ENCODE results near the gene GPR84. TPM values are rescaled to one million over a fixed set of nuclear protein-coding genes. Genes with fewer than 3 reads are reported as not detected.
A peak's percentile ranks its signal among the peaks of the same experiment; 100 is the strongest.
"Not testable (repeated sequence)": the region's sequence is repeated elsewhere in the genome, so short reads cannot be mapped to it uniquely, and the experiment has no call there.

GPR84 gene
- polyA plus RNA-seq, 1 donor (not counting 4 experiments of a cell fraction or from before 2014, with no cell fraction given) = 0.12 TPM

- Histone ChIP-seq H3K79me2 (ENCODE audit: control insufficient read depth, insufficient read depth, low read length) (peaks cover 52% of the 10 kb centered on the region), H3K4me1 (ENCODE audit: control insufficient read depth, extremely low read depth, insufficient read depth, low read length) (peaks cover 20% of the 10 kb centered on the region), H3K27ac (ENCODE audit: control insufficient read depth, insufficient read depth, low read length) (no peak overlapping the region), H3K9me1 (ENCODE audit: control insufficient read depth, extremely low read depth, insufficient read depth, low read length) (no peaks in the 10 kb centered on the region), H3K9ac (ENCODE audit: control insufficient read depth, extremely low read depth, insufficient read depth, low read length) (no peak overlapping the region), H2AFZ (ENCODE audit: control insufficient read depth, low read length) (no peak overlapping the region), H3K9me3 (ENCODE audit: control insufficient read depth, low read depth, low read length) (no peaks in the 10 kb centered on the region), H3K36me3 (ENCODE audit: control insufficient read depth in 2 of 2, extremely low read depth in 1 of 2, insufficient read depth in 2 of 2, low read length in 2 of 2) (peaks cover 3 to 10% of the 10 kb centered on the region in 2 experiments), H4K20me1 (ENCODE audit: control insufficient read depth, extremely low read depth, insufficient read depth, low read length) (no peaks in the 10 kb centered on the region), H3K27me3 (ENCODE audit: control insufficient read depth, extremely low read depth, insufficient read depth, low read length) (no peaks in the 10 kb centered on the region), H3K4me2 (ENCODE audit: control insufficient read depth, extremely low read depth, insufficient read depth, low read depth, low read length) (no peak overlapping the region), H3K4me3 (ENCODE audit: control insufficient read depth in 2 of 3, extremely low read depth in 1 of 3, insufficient read depth in 2 of 3, low read depth in 1 of 3, low read length in 3 of 3) (no peak overlapping the region)
- no peak for DNase-seq (ENCODE audit: low read depth, low spot score)
- TF ChIP-seq CTCF (optimal IDR thresholded peaks at IDR 0.05 in 1 of 3, IDR thresholded peaks at IDR 0.05 in 1 of 3, conservative IDR thresholded peaks at IDR 0.05 in 1 of 3; ENCODE audit: extremely low read depth in 1 of 3, insufficient read depth in 2 of 3, low read length in 3 of 3) (no peak), EZH2 (IDR thresholded peaks at IDR 0.05; ENCODE audit: low read length) (no peak)
- no peak for FAIRE-seq
- dilution Hi-C loops (cut with MboI; ENCODE audit: extremely low pct_ligation_motif_present, low sequenced_read_pairs) = no loop called here
Observed at GRCh38 chr12:54329759-54330158, 34.5 kb downstream of the GPR84 start.

- no peak overlapping the region for H3K4me3 ChIP-seq (ENCODE audit: control insufficient read depth in 2 of 3, extremely low read depth in 1 of 3, insufficient read depth in 2 of 3, low read depth in 1 of 3, low read length in 3 of 3)
- no peak for FAIRE-seq
- H3K9ac ChIP-seq (ENCODE audit: control insufficient read depth, extremely low read depth, insufficient read depth, low read length) = no peak overlapping the region
- no peaks in the 10 kb centered on the region for H3K9me3 ChIP-seq (ENCODE audit: control insufficient read depth, low read depth, low read length)
- no peak for DNase-seq (ENCODE audit: low read depth, low spot score)
- H3K9me1 ChIP-seq (ENCODE audit: control insufficient read depth, extremely low read depth, insufficient read depth, low read length) = no peaks in the 10 kb centered on the region
- dilution Hi-C loops (cut with MboI; ENCODE audit: extremely low pct_ligation_motif_present, low sequenced_read_pairs) = no loop called here
- H3K27ac ChIP-seq (ENCODE audit: control insufficient read depth, insufficient read depth, low read length) = no peak overlapping the region
- no peak overlapping the region for H3K4me2 ChIP-seq (ENCODE audit: control insufficient read depth, extremely low read depth, insufficient read depth, low read depth, low read length)
- H3K36me3 ChIP-seq (ENCODE audit: control insufficient read depth in 2 of 2, extremely low read depth in 1 of 2, insufficient read depth in 2 of 2, low read length in 2 of 2) = peaks cover 3 to 10% of the 10 kb centered on the region in 2 experiments
- peaks cover 20% of the 10 kb centered on the region for H3K4me1 ChIP-seq (ENCODE audit: control insufficient read depth, extremely low read depth, insufficient read depth, low read length)
- no peaks in the 10 kb centered on the region for H4K20me1 ChIP-seq (ENCODE audit: control insufficient read depth, extremely low read depth, insufficient read depth, low read length)
- peaks cover 49% of the 10 kb centered on the region for H3K79me2 ChIP-seq (ENCODE audit: control insufficient read depth, insufficient read depth, low read length)
- TF ChIP-seq CTCF (optimal IDR thresholded peaks at IDR 0.05 in 1 of 3, IDR thresholded peaks at IDR 0.05 in 1 of 3, conservative IDR thresholded peaks at IDR 0.05 in 1 of 3; ENCODE audit: extremely low read depth in 1 of 3, insufficient read depth in 2 of 3, low read length in 3 of 3) (no peak), EZH2 (IDR thresholded peaks at IDR 0.05; ENCODE audit: low read length) (no peak)
- no peak overlapping the region for H2AFZ ChIP-seq (ENCODE audit: control insufficient read depth, low read length)
- H3K27me3 ChIP-seq (ENCODE audit: control insufficient read depth, extremely low read depth, insufficient read depth, low read length) = no peaks in the 10 kb centered on the region
Observed at GRCh38 chr12:54328595-54329337, 35.5 kb downstream of the GPR84 start.

GRCh38 chr12:54325442-54326109 lies 38.7 kb downstream of the GPR84 start:
- Histone ChIP-seq H3K4me1 (ENCODE audit: control insufficient read depth, extremely low read depth, insufficient read depth, low read length) (peaks cover 12% of the 10 kb centered on the region), H3K79me2 (ENCODE audit: control insufficient read depth, insufficient read depth, low read length) (peaks cover 29% of the 10 kb centered on the region), H2AFZ (ENCODE audit: control insufficient read depth, low read length) (peak overlapping the region; percentile 86), H3K27ac (ENCODE audit: control insufficient read depth, insufficient read depth, low read length) (peak overlapping the region; percentile 98), H3K9ac (ENCODE audit: control insufficient read depth, extremely low read depth, insufficient read depth, low read length) (peak overlapping the region; percentile 99), H3K4me3 (ENCODE audit: control insufficient read depth in 2 of 3, extremely low read depth in 1 of 3, insufficient read depth in 2 of 3, low read depth in 1 of 3, low read length in 3 of 3) (peak overlapping the region; percentile 78 to 99 (median 91)), H3K4me2 (ENCODE audit: control insufficient read depth, extremely low read depth, insufficient read depth, low read depth, low read length) (peak overlapping the region; percentile 94)
- H3K9me1 ChIP-seq (ENCODE audit: control insufficient read depth, extremely low read depth, insufficient read depth, low read length); H3K9me3 ChIP-seq (ENCODE audit: control insufficient read depth, low read depth, low read length); DNase-seq (ENCODE audit: low read depth, low spot score); H3K36me3 ChIP-seq (ENCODE audit: control insufficient read depth in 2 of 2, extremely low read depth in 1 of 2, insufficient read depth in 2 of 2, low read length in 2 of 2); dilution Hi-C loops (cut with MboI; ENCODE audit: extremely low pct_ligation_motif_present, low sequenced_read_pairs); H4K20me1 ChIP-seq (ENCODE audit: control insufficient read depth, extremely low read depth, insufficient read depth, low read length); H3K27me3 ChIP-seq (ENCODE audit: control insufficient read depth, extremely low read depth, insufficient read depth, low read length); FAIRE-seq: not testable (repeated sequence)

All from keratinocyte (primary cell).